GM12872 (cell line): ENCODE data around the gene GPRIN3.

ENCODE experiments used
- CTCF ChIP-seq: IDR thresholded peaks from 3 replicates; pipeline ENCODE4 v1.5.1; 2011; ENCODE audit warnings: low read depth, mild to moderate bottlenecking, low read length, moderate library complexity; ENCODE audit not compliant: insufficient read depth

The GPRIN3 gene

GRCh38 chr4:89216422-89216821 lies 91.2 kb downstream of the GPRIN3 start:
- no peak for TF ChIP-seq CTCF

- no peak for TF ChIP-seq CTCF
These were observed 91.9 kb downstream of the GPRIN3 start for GRCh38 chr4:89215736-89216135.

- no peak for TF ChIP-seq CTCF
These were observed 93.3 kb downstream of the GPRIN3 start for GRCh38 chr4:89214308-89214707.

- no peak for TF ChIP-seq CTCF
These were observed 94.3 kb downstream of the GPRIN3 start for GRCh38 chr4:89213382-89213701.

GRCh38 chr4:89212666-89213381 lies 94.8 kb downstream of the GPRIN3 start:
- TF ChIP-seq CTCF, result no peak

GRCh38 chr4:89204624-89205023 lies 103.0 kb downstream of the GPRIN3 start:
- TF ChIP-seq CTCF, result no peak

- TF ChIP-seq CTCF, result no peak
These were observed 103.7 kb downstream of the GPRIN3 start for GRCh38 chr4:89203902-89204301.
